Tibial nerve (tissue), 4 donors: ENCODE results near the gene ERBB2. TPM values are rescaled to one million over a fixed set of nuclear protein-coding genes. Genes with fewer than 3 reads are reported as not detected.

ENCODE experiments used
- DNase-seq, 2 donors: peaks; one replicate each; pipeline ENCODE4 v3.0.0-alpha.2; 2019; ENCODE audit warnings: low spot score in 2 of 2
- H3K27ac ChIP-seq, 4 donors: fragments of 200-600 bp; sonication (generic) in 3 of 4; one replicate each; pipeline ENCODE4 v1.5.1; 2017 to 2019; ENCODE audit warnings: mild to moderate bottlenecking in 1 of 4
- H3K27me3 ChIP-seq, 2 donors: fragments of 200-600 bp; sonication (generic) in 1 of 2; one replicate each; pipeline versions ENCODE4 v1.5.1 to v1.6.0; 2017 to 2019
- H3K36me3 ChIP-seq, 3 donors: fragments of 200-600 bp; sonication (generic); one replicate each; pipeline ENCODE4 v1.5.1; 2018 to 2019
- H3K4me1 ChIP-seq, 4 donors: fragments of 200-600 bp; sonication (generic) in 3 of 4; one replicate each; pipeline ENCODE4 v1.5.1; 2017 to 2019
- H3K4me3 ChIP-seq, 4 donors: fragments of 200-600 bp; sonication (generic) in 3 of 4; one replicate each; pipeline ENCODE4 v1.5.1; 2017 to 2019; ENCODE audit warnings: mild to moderate bottlenecking in 1 of 4, moderate library complexity in 1 of 4
- H3K9me3 ChIP-seq, 4 donors: fragments of 200-600 bp; sonication (generic) in 3 of 4; one replicate each; pipeline ENCODE4 v1.5.1; 2017 to 2019
- EP300 ChIP-seq, 2 donors: sonication (generic); formaldehyde crosslinking; IDR thresholded peaks; one replicate each; pipeline ENCODE4 v1.6.1; 2017; ENCODE audit warnings: antibody characterized with exemption in 2 of 2, mild to moderate bottlenecking in 1 of 2
- POLR2A ChIP-seq, 2 donors: fragments of 450-650 bp; IDR thresholded peaks; one replicate each; pipeline ENCODE4 v1.6.1; 2017; ENCODE audit warnings: antibody characterized with exemption in 2 of 2, mild to moderate bottlenecking in 2 of 2, moderate library complexity in 2 of 2
- WGBS, 2 donors: methylation state at CpG; one replicate each; pipeline ENCODE4 v1.1.5; 2018; 5-methylcytosine and 5-hydroxymethylcytosine counted together
- total RNA-seq, 4 donors: library from RNA; depleted of rRNA; stranded (reverse); fragments of >200 nt; gene quantifications; one replicate each; pipeline ENCODE4 v1.1.0, GENCODE V29; 2016
- TF ChIP-seq, protein P1 (sequence below), 5 experiments: fragments of 200-600 bp in 3 of 5; fragments of 450-650 bp in 2 of 5; sonication (generic) in 3 of 5; IDR thresholded peaks; one replicate each; pipeline ENCODE4 v1.5.1; 2016 to 2019; ENCODE audit warnings: antibody characterized with exemption in 5 of 5, mild to moderate bottlenecking in 3 of 5, moderate library complexity in 2 of 5

The ERBB2 gene
- total RNA-seq, 4 donors from 2014 or later = 101 to 131 (median 114) TPM

DNA sequence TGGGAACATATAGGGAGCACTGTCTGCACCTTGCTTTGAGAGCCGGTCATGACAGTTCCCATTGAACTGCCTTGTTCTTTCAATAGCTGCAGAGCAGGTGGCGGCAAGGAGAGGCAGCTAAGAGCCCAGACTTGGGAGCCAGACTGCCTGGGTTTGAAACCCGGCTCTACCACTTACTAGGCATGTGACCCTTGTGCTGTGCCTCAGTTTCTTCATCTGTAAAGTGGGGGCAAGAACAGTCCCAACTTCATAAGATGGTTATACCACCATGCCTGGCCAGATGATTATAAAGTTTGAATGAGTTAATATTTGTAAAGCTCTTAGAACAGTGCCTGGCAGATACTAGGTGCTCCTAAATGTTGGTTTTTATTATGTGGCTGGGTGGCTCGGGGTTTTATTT lies 14.4 kb downstream of the ERBB2 start:
- 73 to 81% methylated on average over 4 of the region's 4 CpGs for WGBS, 2 donors
- Histone ChIP-seq H3K27me3 (no peaks in the 10 kb centered on the region), H3K36me3 (peaks cover 3 to 100% (median 7%) of the 10 kb centered on the region in 3 donors), H3K4me1 (peaks cover 0 to 5% (median 0%) of the 10 kb centered on the region in 4 donors), H3K4me3 (no peak overlapping the region), H3K27ac (no peak overlapping the region), H3K9me3 (no peaks in the 10 kb centered on the region)
- no peak for DNase-seq
- TF ChIP-seq, protein P1, sequence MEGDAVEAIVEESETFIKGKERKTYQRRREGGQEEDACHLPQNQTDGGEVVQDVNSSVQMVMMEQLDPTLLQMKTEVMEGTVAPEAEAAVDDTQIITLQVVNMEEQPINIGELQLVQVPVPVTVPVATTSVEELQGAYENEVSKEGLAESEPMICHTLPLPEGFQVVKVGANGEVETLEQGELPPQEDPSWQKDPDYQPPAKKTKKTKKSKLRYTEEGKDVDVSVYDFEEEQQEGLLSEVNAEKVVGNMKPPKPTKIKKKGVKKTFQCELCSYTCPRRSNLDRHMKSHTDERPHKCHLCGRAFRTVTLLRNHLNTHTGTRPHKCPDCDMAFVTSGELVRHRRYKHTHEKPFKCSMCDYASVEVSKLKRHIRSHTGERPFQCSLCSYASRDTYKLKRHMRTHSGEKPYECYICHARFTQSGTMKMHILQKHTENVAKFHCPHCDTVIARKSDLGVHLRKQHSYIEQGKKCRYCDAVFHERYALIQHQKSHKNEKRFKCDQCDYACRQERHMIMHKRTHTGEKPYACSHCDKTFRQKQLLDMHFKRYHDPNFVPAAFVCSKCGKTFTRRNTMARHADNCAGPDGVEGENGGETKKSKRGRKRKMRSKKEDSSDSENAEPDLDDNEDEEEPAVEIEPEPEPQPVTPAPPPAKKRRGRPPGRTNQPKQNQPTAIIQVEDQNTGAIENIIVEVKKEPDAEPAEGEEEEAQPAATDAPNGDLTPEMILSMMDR (IDR thresholded peaks at IDR 0.05) = no peak
- no peak for TF ChIP-seq POLR2A (IDR thresholded peaks at IDR 0.05)
- no peak for TF ChIP-seq EP300 (IDR thresholded peaks at IDR 0.05)

DNA sequence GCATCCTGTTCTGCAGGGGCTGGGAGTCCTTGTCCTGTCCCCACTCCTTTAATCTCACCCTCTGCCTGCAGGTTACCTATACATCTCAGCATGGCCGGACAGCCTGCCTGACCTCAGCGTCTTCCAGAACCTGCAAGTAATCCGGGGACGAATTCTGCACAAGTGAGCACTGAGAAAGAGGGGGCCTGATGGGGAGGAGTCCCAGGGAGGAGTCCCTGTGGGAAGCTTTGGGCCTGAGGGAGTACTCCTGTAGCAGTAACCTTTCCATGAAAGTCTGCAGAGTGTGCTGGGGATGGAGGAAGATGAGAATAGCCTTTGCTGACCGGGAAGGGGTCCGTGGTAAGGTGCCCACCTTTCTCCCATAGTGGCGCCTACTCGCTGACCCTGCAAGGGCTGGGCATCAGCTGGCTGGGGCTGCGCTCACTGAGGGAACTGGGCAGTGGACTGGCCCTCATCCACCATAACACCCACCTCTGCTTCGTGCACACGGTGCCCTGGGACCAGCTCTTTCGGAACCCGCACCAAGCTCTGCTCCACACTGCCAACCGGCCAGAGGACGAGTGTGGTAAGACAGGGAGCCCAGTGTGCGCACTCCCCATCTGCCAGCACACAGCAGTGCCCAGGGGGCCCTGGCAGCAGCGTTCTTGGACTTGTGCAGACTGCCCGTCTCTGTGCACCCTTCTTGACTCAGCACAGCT lies 15.7 kb downstream of the ERBB2 start:
- no peaks in the 10 kb centered on the region for H3K27me3 ChIP-seq
- WGBS, 2 donors = 94 to 95% methylated on average over 18 of the region's 18 CpGs
- no peak overlapping the region for H3K27ac ChIP-seq

DNA sequence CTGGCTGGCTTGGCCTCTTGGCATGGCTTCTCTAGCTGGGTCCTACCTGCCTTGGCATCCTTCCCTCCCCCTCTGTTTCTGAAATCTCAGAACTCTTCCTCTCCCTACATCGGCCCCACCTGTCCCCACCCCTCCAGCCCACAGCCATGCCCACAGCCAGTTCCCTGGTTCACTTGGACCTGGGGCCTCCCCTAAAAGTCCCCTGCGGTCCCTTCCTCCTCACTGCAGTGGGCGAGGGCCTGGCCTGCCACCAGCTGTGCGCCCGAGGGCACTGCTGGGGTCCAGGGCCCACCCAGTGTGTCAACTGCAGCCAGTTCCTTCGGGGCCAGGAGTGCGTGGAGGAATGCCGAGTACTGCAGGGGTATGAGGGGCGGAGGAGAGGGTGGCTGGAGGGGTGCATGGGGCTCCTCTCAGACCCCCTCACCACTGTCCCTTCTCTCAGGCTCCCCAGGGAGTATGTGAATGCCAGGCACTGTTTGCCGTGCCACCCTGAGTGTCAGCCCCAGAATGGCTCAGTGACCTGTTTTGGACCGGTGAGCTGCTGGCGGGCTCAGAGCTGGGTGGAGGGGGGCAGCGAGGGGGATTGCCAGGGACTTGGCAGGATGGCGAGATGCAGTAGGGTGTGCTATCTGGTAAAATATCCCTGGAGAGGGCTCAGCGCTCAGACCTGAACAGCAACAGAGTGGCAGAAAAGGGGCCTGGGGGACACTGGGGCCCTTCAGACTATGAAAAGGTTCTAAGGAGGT lies 16.4 kb downstream of the ERBB2 start:
- H3K27me3 ChIP-seq = no peaks in the 10 kb centered on the region
- H3K36me3 ChIP-seq = peaks cover 0 to 100% (median 3%) of the 10 kb centered on the region in 3 donors
- no peak overlapping the region for H3K4me3 ChIP-seq
- WGBS, 2 donors = 72 to 78% methylated on average over 14 to 15 of the region's 15 CpGs
- TF ChIP-seq EP300 (IDR thresholded peaks at IDR 0.05) (no peak), POLR2A (IDR thresholded peaks at IDR 0.05) (no peak)
- TF ChIP-seq, protein P1 (IDR thresholded peaks at IDR 0.05) = no peak
- H3K27ac ChIP-seq = no peak overlapping the region
- H3K9me3 ChIP-seq = no peaks in the 10 kb centered on the region
- H3K4me1 ChIP-seq = no peaks in the 10 kb centered on the region
- no peak for DNase-seq

More for the DNA sequence above, 15.7 kb downstream of the ERBB2 start:
- Histone ChIP-seq H3K9me3 (no peaks in the 10 kb centered on the region), H3K4me3 (no peak overlapping the region), H3K36me3 (peaks cover 0 to 100% (median 3%) of the 10 kb centered on the region in 3 donors), H3K4me1 (no peaks in the 10 kb centered on the region)
- no peak for DNase-seq
- no peak for TF ChIP-seq EP300 (IDR thresholded peaks at IDR 0.05)
- TF ChIP-seq, protein P1 (IDR thresholded peaks at IDR 0.05) = no peak
- no peak for TF ChIP-seq POLR2A (IDR thresholded peaks at IDR 0.05)

DNA sequence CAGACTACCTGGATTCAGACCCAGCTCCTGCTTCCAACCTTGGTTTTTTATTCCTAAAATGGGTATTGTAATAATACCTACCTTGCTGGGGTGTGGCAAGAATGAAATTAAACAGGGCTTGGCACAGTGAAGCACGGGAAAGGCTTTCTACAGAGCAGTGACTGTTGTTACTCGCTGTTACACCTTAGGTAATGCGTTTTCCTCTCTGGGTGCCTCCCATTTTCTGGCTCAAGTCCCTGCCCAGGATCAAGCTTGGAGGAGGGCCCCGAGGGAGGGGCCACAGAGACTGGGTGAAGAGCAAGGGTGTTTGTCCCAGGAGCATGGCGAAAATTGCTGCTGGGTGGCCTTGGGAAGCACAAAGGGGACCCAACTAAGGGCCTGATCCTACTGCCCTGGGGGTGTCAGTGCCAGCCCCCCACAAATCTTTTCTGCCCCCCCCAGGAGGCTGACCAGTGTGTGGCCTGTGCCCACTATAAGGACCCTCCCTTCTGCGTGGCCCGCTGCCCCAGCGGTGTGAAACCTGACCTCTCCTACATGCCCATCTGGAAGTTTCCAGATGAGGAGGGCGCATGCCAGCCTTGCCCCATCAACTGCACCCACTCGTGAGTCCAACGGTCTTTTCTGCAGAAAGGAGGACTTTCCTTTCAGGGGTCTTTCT lies 17.1 kb downstream of the ERBB2 start:
- Histone ChIP-seq H3K27me3 (no peaks in the 10 kb centered on the region), H3K36me3 (peaks cover 0 to 100% (median 3%) of the 10 kb centered on the region in 3 donors), H3K27ac (peak overlapping the region in 1 of 4 donors; percentile 36), H3K4me1 (no peaks in the 10 kb centered on the region), H3K4me3 (no peak overlapping the region), H3K9me3 (no peaks in the 10 kb centered on the region)
- no peak for DNase-seq
- TF ChIP-seq POLR2A (IDR thresholded peaks at IDR 0.05) (no peak), EP300 (IDR thresholded peaks at IDR 0.05) (no peak)
- TF ChIP-seq, protein P1 (IDR thresholded peaks at IDR 0.05) = no peak
- WGBS, 2 donors = 69 to 81% methylated on average over 11 of the region's 11 CpGs
